ENCODE measurements around the gene RNASE1.

- TF ChIP-seq ZNF366 (tag by site-specific recombination; conservative IDR thresholded peaks at IDR 0.05) (no peak), CTCF (tag by site-specific recombination; IDR thresholded peaks at IDR 0.05) (no peak), ZBTB26 (tag by site-specific recombination; optimal IDR thresholded peaks at IDR 0.05) (no peak), PBX3 (CRISPR knock-in tag; IDR thresholded peaks at IDR 0.05) (no peak), ZNF664 (tag by site-specific recombination; IDR thresholded peaks at IDR 0.05) (no peak), ZBTB21 (tag by site-specific recombination; IDR thresholded peaks at IDR 0.05) (no peak), ZNF280D (tag by site-specific recombination; IDR thresholded peaks at IDR 0.05) (no peak), ZFP37 (tag by site-specific recombination; IDR thresholded peaks at IDR 0.05) (no peak), ZBTB8A (tag by site-specific recombination; IDR thresholded peaks at IDR 0.05) (no peak), ZNF24 (tag by site-specific recombination; IDR thresholded peaks at IDR 0.05) (no peak), ZNF707 (tag by site-specific recombination; IDR thresholded peaks at IDR 0.05) (no peak), ZNF610 (tag by site-specific recombination; IDR thresholded peaks at IDR 0.05; ENCODE audit: borderline replicate concordance) (no peak), ZNF138 (tag by site-specific recombination; IDR thresholded peaks at IDR 0.05; ENCODE audit: borderline replicate concordance) (no peak), ZBTB20 (tag by site-specific recombination; IDR thresholded peaks at IDR 0.05) (no peak)
Measured at GRCh38 chr14:20798318-20798717, 4.3 kb downstream of the RNASE1 start.

Data from HEK293 (cell line).